Coronary artery (tissue), 2 donors: ENCODE measurements around the gene FLT1.

Experiments
- DNase-seq: peaks from one replicate; pipeline ENCODE4 v3.0.0-alpha.2; 2017; ENCODE audit warnings: low spot score
- H3K27ac ChIP-seq, 2 donors: fragments of 200-600 bp; sonication (generic); one replicate each; pipeline ENCODE4 v1.5.1; 2016 to 2019
- H3K4me3 ChIP-seq: fragments of 200-600 bp; sonication (generic); 2 replicates; pipeline ENCODE4 v1.5.1; 2016; ENCODE audit warnings: mild to moderate bottlenecking, moderate library complexity
- CTCF ChIP-seq: fragments of 200-600 bp; sonication (generic); IDR thresholded peaks from one replicate; pipeline ENCODE4 v1.5.1; 2019; ENCODE audit warnings: antibody characterized with exemption

Gene FLT1

GRCh38 chr13:28464861-28465460 is 30.0 kb downstream of the FLT1 start:
- Histone ChIP-seq H3K4me3 (no peak overlapping the region), H3K27ac (no peak overlapping the region)
- DNase-seq: no peak
- TF ChIP-seq CTCF: no peak

GRCh38 chr13:28463481-28463880 is 31.4 kb downstream of the FLT1 start:
- no peak overlapping the region for H3K4me3 ChIP-seq
- no peak for TF ChIP-seq CTCF
- no peak overlapping the region for H3K27ac ChIP-seq
- no peak for DNase-seq

GRCh38 chr13:28459911-28460310 is 35.0 kb downstream of the FLT1 start:
- no peak overlapping the region for H3K27ac ChIP-seq
- DNase-seq: no peak
- no peak overlapping the region for H3K4me3 ChIP-seq
- TF ChIP-seq CTCF: no peak

GRCh38 chr13:28458608-28459007 is 36.3 kb downstream of the FLT1 start:
- TF ChIP-seq CTCF: no peak
- Histone ChIP-seq H3K27ac (no peak overlapping the region), H3K4me3 (no peak overlapping the region)
- DNase-seq: no peak

GRCh38 chr13:28458051-28458450 is 36.9 kb downstream of the FLT1 start:
- no peak for DNase-seq
- no peak overlapping the region for H3K4me3 ChIP-seq
- TF ChIP-seq CTCF: no peak
- no peak overlapping the region for H3K27ac ChIP-seq

- no peak overlapping the region for H3K4me3 ChIP-seq
- no peak overlapping the region for H3K27ac ChIP-seq
- TF ChIP-seq CTCF: no peak
These were observed 37.4 kb downstream of the FLT1 start for GRCh38 chr13:28457521-28457920.

GRCh38 chr13:28455580-28456194 is 39.2 kb downstream of the FLT1 start:
- no peak overlapping the region for H3K4me3 ChIP-seq
- no peak for DNase-seq
- no peak for TF ChIP-seq CTCF
- H3K27ac ChIP-seq: no peak overlapping the region

More at GRCh38 chr13:28457521-28457920, 37.4 kb downstream of the FLT1 start:
- DNase-seq: no peak
